Stomach (tissue), 19 donors: Measurements from ENCODE around the gene ANGEL1. TPM values are rescaled to one million over a fixed set of nuclear protein-coding genes. Genes with fewer than 3 reads are reported as not detected.
A peak's percentile ranks its signal among the peaks of the same experiment; 100 is the strongest.

Experiments used
- DNase-seq, 2 donors: peaks; one replicate each; pipeline versions ENCODE4 v3.0.0 to v3.0.0-alpha.2; 2013 to 2019
- H3K27ac ChIP-seq, 5 donors: fragments of 200-600 bp in 4 of 5; sonication (generic) in 4 of 5; one replicate each; pipeline ENCODE4 v1.5.1; 2013 to 2019; ENCODE audit warnings: mild to moderate bottlenecking in 1 of 5, moderate library complexity in 1 of 5
- H3K27me3 ChIP-seq, 3 donors: fragments of 200-600 bp; sonication (generic); one replicate each; pipeline ENCODE4 v1.5.1; 2017 to 2019; ENCODE audit warnings: mixed run types in 1 of 3
- H3K36me3 ChIP-seq, 4 donors: fragments of 200-600 bp; sonication (generic); 1 replicate in 3 of 4; 2 replicates in 1 of 4; pipeline ENCODE4 v1.5.1; 2016 to 2019
- H3K4me1 ChIP-seq, 4 donors: fragments of 200-600 bp; sonication (generic); one replicate each; pipeline ENCODE4 v1.5.1; 2016 to 2019
- H3K4me3 ChIP-seq, 4 donors: fragments of 200-600 bp; sonication (generic) in 3 of 4; one replicate each; pipeline ENCODE4 v1.5.1; 2016 to 2019; ENCODE audit warnings: mild to moderate bottlenecking in 1 of 4
- H3K9me3 ChIP-seq, 4 donors: fragments of 200-600 bp; sonication (generic); one replicate each; pipeline ENCODE4 v1.5.1; 2016 to 2019
- CTCF ChIP-seq, 7 experiments: fragments of 450-650 bp in 4 of 7; fragments of 200-600 bp in 3 of 7; sonication (generic) in 3 of 7; IDR thresholded peaks; one replicate each; pipeline ENCODE4 v1.5.1; 2016 to 2019; ENCODE audit warnings: antibody characterized with exemption in 7 of 7, control low read depth in 2 of 7, mild to moderate bottlenecking in 1 of 7
- EP300 ChIP-seq: sonication (generic); formaldehyde crosslinking; IDR thresholded peaks from one replicate; pipeline ENCODE4 v1.6.1; 2017; ENCODE audit warnings: antibody characterized with exemption
- POLR2A ChIP-seq, 4 donors: fragments of 450-650 bp; IDR thresholded peaks; one replicate each; pipeline ENCODE4 v1.6.1; 2016; ENCODE audit warnings: antibody characterized with exemption in 4 of 4, control low read depth in 2 of 4, mild to moderate bottlenecking in 1 of 4, moderate library complexity in 1 of 4
- POLR2AphosphoS5 ChIP-seq, 3 donors: sonication (generic); formaldehyde crosslinking; IDR thresholded peaks; one replicate each; pipeline ENCODE4 v1.6.1; 2016; ENCODE audit warnings: antibody characterized with exemption in 3 of 3
- WGBS, 5 donors: extraction: QIAGEN DNeasy Blood & Tissue Kit in 3 of 5; methylation state at CpG; one replicate each; pipeline versions ENCODE4 v1.1.5 to v1.1.7; 2013 to 2018; 5-methylcytosine and 5-hydroxymethylcytosine counted together
- intact Hi-C: fragments of 100-400 bp; cut with DNase I; formaldehyde crosslinking; loops from one replicate; pipeline ENCODE4 v1.15.1; 2023; ENCODE audit warnings: low total_unique reads
- long read RNA-seq, 10 donors: transcript quantifications; one replicate each; lab custom pipeline, GENCODE V29; 2026
- polyA plus RNA-seq, 3 donors: library from polyadenylated mRNA; stranded (reverse); fragments of 200-250 nt; gene quantifications; one replicate each; pipeline ENCODE4 v1.2.3, GENCODE V29; 2013
- total RNA-seq, 5 donors: library from RNA; depleted of rRNA; stranded (reverse); fragments of >200 nt; gene quantifications; one replicate each; pipeline versions ENCODE4 v1.1.0 to v1.2.3, GENCODE V29; 2014 to 2016
- donor health status: healthy with polysubstance abuse.
- donor health status: Bipolar disorder and iron deficiency.
- donor health status: healthy.

Gene ANGEL1
- 10 to 100 TPM in 4 of 5 donors, 1 to 10 TPM in 1; 7.8 to 32.6 (median 18.0) TPM for total RNA-seq
- 1 to 10 TPM; 2.3 to 4.5 (median 4.2) TPM for polyA plus RNA-seq
- long read RNA-seq, donor 1: 0 reads
- long read RNA-seq, donor 2, full-length matches to known transcripts: 2 of 2 reads
- long read RNA-seq, donor 2, partial matches to known transcripts: 0 of 2 reads
- long read RNA-seq, donor 2, other reads (novel, unspliced or antisense): 0 of 2 reads
- long read RNA-seq, donor 3, full-length matches to known transcripts: 3 of 3 reads
- long read RNA-seq, donor 3, partial matches to known transcripts: 0 of 3 reads
- long read RNA-seq, donor 3, other reads (novel, unspliced or antisense): 0 of 3 reads
- long read RNA-seq, donor 4, full-length matches to known transcripts: 2 of 2 reads
- long read RNA-seq, donor 4, partial matches to known transcripts: 0 of 2 reads
- long read RNA-seq, donor 4, other reads (novel, unspliced or antisense): 0 of 2 reads
- long read RNA-seq, donor 5: 0 reads
- long read RNA-seq, donor 6, full-length matches to known transcripts: 9 of 15 reads
- long read RNA-seq, donor 6, partial matches to known transcripts: 6 of 15 reads
- long read RNA-seq, donor 6, other reads (novel, unspliced or antisense): 0 of 15 reads
- long read RNA-seq, donor 7, partial matches to known transcripts: 0 of 1 reads
- long read RNA-seq, donor 7, other reads (novel, unspliced or antisense): 0 of 1 reads
- long read RNA-seq, donor 8, full-length matches to known transcripts: 2 of 2 reads
- long read RNA-seq, donor 8, partial matches to known transcripts: 0 of 2 reads
- long read RNA-seq, donor 8, other reads (novel, unspliced or antisense): 0 of 2 reads
- long read RNA-seq, donor 9: 0 reads
- long read RNA-seq, donor 10: 0 reads

- H3K4me1 ChIP-seq: peaks cover 11 to 28% (median 19%) of the 10 kb centered on the region in 4 donors
- intact Hi-C loops: no loop called here
- WGBS, 5 donors: 4 to 24% (median 5%) methylated on average over 10 to 69 of the region's 69 CpGs
- peak within 1 kb of the TSS; percentile 78 to 90 (median 87) for H3K4me3 ChIP-seq
- no peaks in the 10 kb centered on the region for H3K9me3 ChIP-seq
- no peaks in the 10 kb centered on the region for H3K27me3 ChIP-seq
- TF ChIP-seq POLR2A (IDR thresholded peaks at IDR 0.05) (no peak), POLR2AphosphoS5 (IDR thresholded peaks at IDR 0.05) (peak; percentile 80 to 95 (median 89))
- peak; percentile 98 for DNase-seq
- H3K27ac ChIP-seq: peak within 1 kb of the TSS; percentile 88 to 95 (median 91)
- H3K36me3 ChIP-seq: peaks cover 11 to 17% (median 16%) of the 10 kb centered on the region in 4 donors
Observed at GRCh38 chr14:76812422-76813383, at the start of gene ANGEL1. ANGEL1 (minus strand) TSS chr14:76812882; CDS start chr14:76812827, 55 bp downstream.

- WGBS, 5 donors: 61 to 73% (median 69%) methylated on average over 10 of the region's 10 CpGs
- Histone ChIP-seq H3K27me3 (no peaks in the 10 kb centered on the region), H3K4me1 (no peaks in the 10 kb centered on the region), H3K27ac (no peak overlapping the region), H3K9me3 (no peaks in the 10 kb centered on the region), H3K4me3 (no peak overlapping the region), H3K36me3 (no peaks in the 10 kb centered on the region)
- intact Hi-C loops: no loop called here
- no peak for TF ChIP-seq POLR2A (IDR thresholded peaks at IDR 0.05)
- TF ChIP-seq EP300: no peak
- no peak for TF ChIP-seq POLR2AphosphoS5 (IDR thresholded peaks at IDR 0.05)
- TF ChIP-seq CTCF (IDR thresholded peaks at IDR 0.05): no peak
- no peak for DNase-seq
Observed at GRCh38 chr14:76861574-76862255, 49.0 kb upstream of the ANGEL1 start.

GRCh38 chr14:76856769-76857168 is 44.1 kb upstream of the ANGEL1 start:
- 63 to 84% (median 79%) methylated on average over 1 of the region's 1 CpG for WGBS, 5 donors
- DNase-seq: no peak
- intact Hi-C loops: no loop called here
- H3K4me1 ChIP-seq: no peaks in the 10 kb centered on the region
- no peak for TF ChIP-seq EP300
- no peak for TF ChIP-seq CTCF (IDR thresholded peaks at IDR 0.05)
- TF ChIP-seq POLR2AphosphoS5 (IDR thresholded peaks at IDR 0.05): no peak
- no peak for TF ChIP-seq POLR2A (IDR thresholded peaks at IDR 0.05)
- no peaks in the 10 kb centered on the region for H3K9me3 ChIP-seq
- H3K27ac ChIP-seq: no peak overlapping the region
- no peak overlapping the region for H3K4me3 ChIP-seq
- H3K36me3 ChIP-seq: no peaks in the 10 kb centered on the region
- peaks cover 0 to 5% (median 0%) of the 10 kb centered on the region in 3 donors for H3K27me3 ChIP-seq

GRCh38 chr14:76855066-76855465 is 42.4 kb upstream of the ANGEL1 start:
- intact Hi-C loops: no loop called here
- Histone ChIP-seq H3K36me3 (no peaks in the 10 kb centered on the region), H3K4me3 (no peak overlapping the region), H3K27ac (no peak overlapping the region), H3K27me3 (peaks cover 0 to 5% (median 0%) of the 10 kb centered on the region in 3 donors), H3K4me1 (no peaks in the 10 kb centered on the region), H3K9me3 (no peaks in the 10 kb centered on the region)
- 90 to 98% (median 95%) methylated on average over 2 of the region's 2 CpGs for WGBS, 5 donors
- no peak for DNase-seq
- TF ChIP-seq CTCF (IDR thresholded peaks at IDR 0.05) (no peak), EP300 (no peak), POLR2AphosphoS5 (IDR thresholded peaks at IDR 0.05) (no peak), POLR2A (IDR thresholded peaks at IDR 0.05) (no peak)
